Stimulated activated CD4-positive, alpha-beta T cell treated with anti-CD3 and anti-CD28 coated beads, TNF-alpha, amount 100 ng/mL, for 4 hours (primary cell): ENCODE results near the gene CHIT1.

Experiments
- DNase-seq, 3 experiments: peaks; one replicate each; pipeline ENCODE4 v3.0.0-alpha.2; 2020; ENCODE audit warnings: low read depth in 3 of 3

Gene CHIT1

GRCh38 chr1:203188686-203189232 is 40.7 kb downstream of the CHIT1 start:
- no peak for DNase-seq

DNA sequence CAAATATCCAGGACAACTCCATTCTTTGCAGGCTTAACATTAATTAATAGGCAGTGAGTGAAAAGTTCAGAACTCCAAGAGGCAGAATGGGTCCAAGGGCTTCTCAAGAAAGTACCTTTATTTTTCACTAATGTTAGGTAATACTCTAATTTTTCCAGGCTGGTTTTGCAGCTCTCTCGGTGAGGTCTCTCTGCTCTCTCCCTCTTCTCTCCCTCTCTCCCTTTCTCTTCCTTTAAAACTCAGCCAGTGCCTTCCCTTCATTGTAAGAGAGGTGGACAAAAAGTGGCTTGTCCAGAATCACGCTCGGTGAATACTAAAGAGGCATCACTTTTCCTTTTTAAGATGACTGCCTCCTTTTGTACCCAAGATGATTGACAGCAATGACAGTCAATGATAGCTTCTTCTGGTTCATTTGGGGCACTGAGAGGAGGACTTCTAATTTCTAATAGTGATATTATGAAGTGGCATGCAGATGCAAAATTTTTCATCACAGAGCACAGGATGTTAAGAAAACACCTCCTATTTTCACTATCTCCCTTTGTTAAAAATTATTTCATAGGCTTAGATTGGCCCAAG is 41.7 kb downstream of the CHIT1 start:
- DNase-seq: no peak

GRCh38 chr1:203187304-203187685 is 42.2 kb downstream of the CHIT1 start:
- DNase-seq: no peak

- DNase-seq: no peak
These were observed 42.8 kb downstream of the CHIT1 start, which contains the start of gene CHI3L1 for GRCh38 chr1:203186446-203187303. Gene CHI3L1 (minus strand): TSS chr1:203186704. CDS start chr1:203186623, 81 bp downstream.

GRCh38 chr1:203186091-203186445 is 43.4 kb downstream of the CHIT1 start:
- DNase-seq: no peak

DNA sequence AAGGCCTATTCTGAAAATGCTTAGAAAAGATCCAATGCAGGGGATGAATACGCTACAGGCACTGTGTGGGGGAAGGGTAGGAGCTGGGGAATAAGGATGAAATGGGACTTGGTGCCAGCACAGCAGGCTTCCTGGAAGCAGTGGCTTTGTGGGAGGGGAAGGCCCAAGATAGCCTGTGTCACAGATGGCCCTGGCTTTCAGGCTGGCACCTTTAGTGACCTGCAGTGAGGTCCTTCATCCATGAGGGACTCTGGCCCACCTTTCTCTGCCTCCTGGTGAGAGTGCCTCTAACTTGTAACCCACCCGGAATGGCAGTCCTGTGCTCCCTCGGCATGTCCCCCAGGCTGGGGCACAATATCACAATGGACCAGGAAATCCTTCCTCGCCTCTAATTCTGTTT is 43.9 kb downstream of the CHIT1 start:
- no peak for DNase-seq

DNA sequence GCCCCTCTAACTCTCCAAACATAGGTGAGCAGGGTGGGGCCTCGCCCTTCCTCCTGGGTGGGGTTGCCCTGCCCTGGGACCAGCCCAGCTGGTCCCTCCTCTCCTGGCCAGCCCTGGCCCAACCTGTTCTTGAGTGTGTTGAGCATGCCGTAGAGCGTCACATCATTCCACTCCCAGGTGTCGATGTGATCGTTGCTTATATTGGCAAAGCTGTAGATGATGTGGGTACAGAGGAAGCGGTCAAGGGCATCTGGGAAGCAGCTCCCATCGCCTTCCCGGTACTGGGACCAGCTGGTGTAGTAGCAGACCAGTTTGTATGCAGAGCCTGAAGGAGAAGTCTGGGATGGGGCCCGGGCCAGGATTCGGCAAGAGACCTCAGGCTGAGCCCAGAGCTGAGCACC is 44.4 kb downstream of the CHIT1 start:
- DNase-seq: no peak

- no peak for DNase-seq
These were observed 45.0 kb downstream of the CHIT1 start for GRCh38 chr1:203184467-203184866.

- no peak for DNase-seq
These were observed 45.6 kb downstream of the CHIT1 start for GRCh38 chr1:203183828-203184227.

DNA sequence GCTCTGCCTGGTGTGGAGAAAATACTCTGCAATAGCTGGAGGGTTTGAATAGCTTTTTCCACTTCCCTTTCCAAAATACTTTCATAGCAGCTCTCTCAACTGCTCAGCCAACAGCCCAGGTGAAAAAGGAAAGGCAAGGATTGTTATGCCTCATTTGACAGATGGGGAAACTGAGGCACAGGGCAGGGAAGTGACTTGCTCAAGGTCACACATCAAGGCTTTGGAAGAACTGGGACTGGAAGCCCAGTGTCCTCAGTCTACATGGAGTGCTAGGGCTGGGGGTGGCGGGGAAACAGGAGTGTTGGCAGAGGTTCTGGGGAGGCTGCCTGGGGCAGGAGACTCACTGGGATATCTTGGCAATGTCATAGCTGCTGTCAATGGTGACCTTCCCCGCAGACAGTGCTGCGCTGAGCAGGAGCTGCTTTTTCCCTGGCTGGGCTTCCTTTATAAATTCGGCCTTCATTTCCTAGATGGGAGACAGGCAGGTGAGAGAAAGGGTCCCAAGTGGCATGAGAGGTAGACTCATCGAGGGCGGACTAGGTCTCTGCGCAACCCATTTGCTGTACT is 47.0 kb downstream of the CHIT1 start:
- DNase-seq: no peak

DNA sequence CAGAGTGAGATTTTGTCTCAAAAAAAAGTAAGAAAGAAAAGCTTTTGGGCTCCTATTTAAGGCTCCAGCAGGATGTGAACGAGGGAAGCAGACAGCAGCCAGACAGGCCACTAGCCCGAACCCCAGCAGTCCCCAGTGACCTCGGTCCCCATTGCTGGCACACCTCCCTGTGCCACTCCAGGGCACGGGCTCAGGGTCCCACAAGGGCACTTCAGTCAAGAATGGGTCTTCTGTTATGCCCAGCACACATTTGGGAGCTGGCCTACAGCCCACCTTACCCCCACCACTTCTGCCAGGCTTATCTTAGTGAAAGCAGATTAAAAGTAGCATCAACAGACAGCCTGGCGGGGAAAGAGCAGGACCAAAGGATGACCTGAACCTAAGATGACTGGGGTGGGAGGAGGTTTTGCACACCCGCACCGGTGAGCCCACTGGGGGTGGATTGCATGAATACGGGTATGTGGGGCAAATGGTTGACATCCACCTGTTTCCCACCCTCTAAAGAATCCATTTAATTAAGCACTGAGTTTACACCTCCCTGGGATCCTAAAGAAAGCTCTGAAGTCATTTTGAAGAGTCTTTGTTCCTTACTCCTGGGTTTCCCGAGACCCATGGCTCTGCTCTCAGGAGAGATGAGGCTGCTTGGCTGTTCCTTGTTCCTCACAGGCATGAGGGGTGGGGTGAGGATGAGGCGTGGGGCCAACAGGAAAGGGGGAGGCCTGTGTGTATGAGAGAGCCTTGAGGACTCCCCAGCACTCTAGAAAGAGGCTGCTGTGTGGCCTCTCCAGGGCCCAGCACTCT is 47.7 kb downstream of the CHIT1 start:
- no peak for DNase-seq

DNA sequence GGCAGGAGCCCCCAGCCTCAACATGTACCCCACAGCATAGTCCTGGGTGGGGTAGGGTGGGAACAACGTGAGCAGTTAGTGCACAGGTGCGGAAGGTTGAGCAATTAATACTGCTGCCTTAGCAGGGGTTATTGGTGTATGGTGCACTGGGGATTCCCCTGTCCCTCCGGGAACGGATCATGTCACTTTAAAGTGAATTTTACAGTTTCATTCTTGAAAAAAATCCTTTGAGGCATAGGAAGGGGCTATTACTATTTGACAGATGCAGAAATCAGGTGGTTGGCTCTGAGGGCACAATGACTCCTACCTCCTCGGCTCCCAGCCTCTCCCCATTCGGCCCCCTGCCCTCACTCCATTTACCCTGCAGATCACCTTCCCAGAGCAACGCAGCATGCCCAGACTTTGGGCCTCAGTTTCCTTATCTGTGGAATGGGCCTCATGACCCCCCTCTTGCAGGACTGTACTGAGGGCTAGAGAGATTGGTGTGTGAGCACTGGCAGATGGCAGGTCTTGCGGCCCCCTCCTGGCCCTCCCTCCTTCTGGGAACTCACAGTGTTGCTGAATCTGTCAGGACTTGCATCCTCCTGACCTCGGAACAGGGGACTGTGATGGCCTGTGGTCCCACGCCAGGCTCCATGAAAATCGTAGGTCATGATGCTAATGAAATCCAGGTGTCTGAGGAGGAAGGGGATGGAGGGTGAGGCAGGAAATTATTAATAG is 48.7 kb downstream of the CHIT1 start:
- no peak for DNase-seq

DNA sequence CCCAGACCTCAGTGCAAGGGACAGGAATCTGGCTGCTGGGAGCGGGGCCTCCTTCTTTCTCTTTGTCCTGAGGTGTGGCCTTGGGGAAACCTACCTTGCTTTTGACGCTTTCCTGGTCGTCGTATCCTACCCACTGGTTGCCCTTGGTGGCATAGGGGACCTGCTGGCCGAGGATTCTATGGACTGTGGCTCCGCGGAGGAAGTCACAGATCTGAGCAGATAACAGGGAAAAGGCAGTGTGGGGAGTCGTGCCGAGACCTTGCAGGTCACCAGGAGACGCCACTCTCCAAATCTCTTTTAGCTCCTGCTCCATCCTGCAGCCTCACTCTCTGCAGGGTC is 49.8 kb downstream of the CHIT1 start:
- DNase-seq: no peak

GRCh38 chr1:203178821-203179666 is 50.4 kb downstream of the CHIT1 start:
- no peak for DNase-seq

GRCh38 chr1:203178083-203178482 is 51.4 kb downstream of the CHIT1 start:
- DNase-seq: no peak

GRCh38 chr1:203177470-203178039 is 51.9 kb downstream of the CHIT1 start:
- DNase-seq: no peak

- no peak for DNase-seq
These were observed 52.5 kb downstream of the CHIT1 start for GRCh38 chr1:203177036-203177405.

- no peak for DNase-seq
These were observed 53.0 kb downstream of the CHIT1 start for GRCh38 chr1:203176273-203177035.

DNA sequence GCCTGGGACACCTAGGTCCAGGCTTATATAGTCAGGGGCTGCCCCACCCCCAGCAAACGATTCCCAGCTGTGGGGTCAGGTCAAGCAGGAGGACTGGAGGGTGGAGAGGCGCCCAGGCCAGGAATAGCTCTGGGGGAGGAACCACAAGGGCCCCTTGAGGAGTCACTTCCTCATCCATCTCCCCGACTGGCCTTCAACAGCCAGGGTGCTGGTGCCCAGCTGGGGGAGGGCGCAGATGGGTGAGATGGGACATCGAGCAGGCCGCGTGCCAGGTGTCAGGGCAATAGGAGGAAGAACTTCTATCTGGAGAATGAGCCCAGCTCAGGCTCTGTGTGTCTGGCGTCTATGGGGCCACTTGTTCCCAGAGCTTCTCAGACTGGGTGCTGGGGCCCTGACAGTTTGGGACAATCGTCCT is 53.6 kb downstream of the CHIT1 start:
- DNase-seq: no peak
